HCT116 (cell line): ENCODE results near the gene RTL1. TPM values are rescaled to one million over a fixed set of nuclear protein-coding genes. Genes with fewer than 3 reads are reported as not detected.

Source experiments
- ATAC-seq: fragments of 200-7000 bp; cut with Tn5 transposase; 2 replicates; pipeline ENCODE4 v1.9.1; 2020; ENCODE audit warnings: mild to moderate bottlenecking, moderate library complexity
- BruUV-seq: library from RNA; stranded (reverse); fragments of 400-500 nt; replicated peaks from 2 replicates; lab custom pipeline; 2021; lab: Mats Ljungman, UMichigan
- CTCF ChIA-PET: fragments of 300-600 bp; sonication (Branson Sonifier 250); formaldehyde crosslinking; loops from one replicate; lab custom pipeline; 2021; ENCODE audit warnings: antibody characterized with exemption; lab: Charles Lee
- POLR2A ChIA-PET: fragments of 300-600, 350-600 bp; sonication (Branson Sonifier 250); formaldehyde crosslinking; loops from one replicate; lab custom pipeline; 2021; ENCODE audit warnings: antibody characterized with exemption; lab: Charles Lee
- RAD21 ChIA-PET, 2 experiments: fragments of 300-600 bp; sonication (Branson Sonifier 250); formaldehyde crosslinking; loops; one replicate each; lab custom pipeline; 2023; ENCODE audit warnings: low total read pairs in 2 of 2; ENCODE audit not compliant: uncharacterized antibody in 2 of 2, unreplicated experiment in 2 of 2, low non-redundant PET in 1 of 2; lab: Charles Lee
- DNase-seq: peaks from one replicate; pipeline ENCODE4 v3.0.0-alpha.2; 2010; ENCODE audit warnings: low read depth, low spot score
- H2AFZ ChIP-seq: fragments of 200-600 bp; shearing (Covaris generic), sonication (generic); 2 replicates; pipeline ENCODE4 v1.6.1; 2017; ENCODE audit warnings: low read depth, mixed run types, mixed read lengths, antibody characterized with exemption, low read length; ENCODE audit not compliant: poor library complexity, severe bottlenecking
- H3K27ac ChIP-seq: 2 replicates; pipeline ENCODE4 v1.5.1; 2012; ENCODE audit warnings: low read depth, low read length
- H3K27me3 ChIP-seq: fragments of 200-600 bp; sonication (generic); 2 replicates; pipeline ENCODE4 v1.6.1; 2016; ENCODE audit warnings: mixed run types, low read length, mixed read lengths; ENCODE audit not compliant: insufficient read depth
- H3K36me3 ChIP-seq, 2 experiments: fragments of 200-500 bp in 1 of 2; fragments of 200-600 bp in 1 of 2; sonication (Bioruptor generic) in 1 of 2; sonication (generic) in 1 of 2; 2 replicates each; pipeline versions ENCODE4 v1.5.1 to v1.6.1; 2014 to 2016; ENCODE audit warnings: low read length in 2 of 2, inconsistent platforms in 1 of 2, mixed read lengths in 1 of 2, mixed run types in 1 of 2; ENCODE audit not compliant: insufficient read depth in 2 of 2, control insufficient read depth in 1 of 2
- H3K4me1 ChIP-seq, 2 experiments: fragments of 200-600 bp in 1 of 2; sonication (generic) in 1 of 2; 2 replicates each; pipeline versions ENCODE4 v1.5.1 to v1.6.1; 2012 to 2017; ENCODE audit warnings: low read length in 2 of 2, inconsistent platforms in 1 of 2, mild to moderate bottlenecking in 1 of 2, mixed read lengths in 1 of 2, mixed run types in 1 of 2, moderate library complexity in 1 of 2; ENCODE audit not compliant: insufficient read depth in 2 of 2, control insufficient read depth in 1 of 2
- H3K4me2 ChIP-seq: fragments of 200-600 bp; sonication (generic); 2 replicates; pipeline ENCODE4 v1.6.1; 2017; ENCODE audit warnings: mixed run types, low read length, mixed read lengths
- H3K4me3 ChIP-seq, 2 experiments: fragments of 200-600 bp in 1 of 2; sonication (generic) in 1 of 2; replicated peaks in 1 of 2; 2 replicates each; pipeline ENCODE4 v1.5.1; 2011 to 2016; ENCODE audit warnings: low read length in 2 of 2, control low read depth in 1 of 2, low read depth in 1 of 2, mild to moderate bottlenecking in 1 of 2, mixed read lengths in 1 of 2, mixed run types in 1 of 2
- H3K79me2 ChIP-seq: fragments of 200-600 bp; sonication (generic); 2 replicates; pipeline ENCODE4 v1.6.1; 2017; ENCODE audit warnings: mild to moderate bottlenecking, mixed run types, low read length, moderate library complexity, mixed read lengths; ENCODE audit not compliant: insufficient read depth
- H3K9ac ChIP-seq: fragments of 200-600 bp; sonication (generic); 2 replicates; pipeline ENCODE4 v1.6.1; 2016; ENCODE audit warnings: low read length, mixed read lengths
- H3K9me2 ChIP-seq: fragments of 200-600 bp; sonication (generic), shearing (Covaris generic); 2 replicates; pipeline ENCODE4 v1.6.1; 2017; ENCODE audit warnings: mixed run types, mild to moderate bottlenecking, moderate library complexity; ENCODE audit not compliant: insufficient read depth
- H3K9me3 ChIP-seq, 2 experiments: fragments of 200-500 bp in 1 of 2; fragments of 200-600 bp in 1 of 2; sonication (Bioruptor generic) in 1 of 2; sonication (generic) in 1 of 2; 2 replicates each; pipeline ENCODE4 v1.6.1; 2014 to 2017; ENCODE audit warnings: low read length in 2 of 2, mixed read lengths in 2 of 2, inconsistent platforms in 1 of 2, low read depth in 1 of 2, mild to moderate bottlenecking in 1 of 2, mixed run types in 1 of 2, moderate library complexity in 1 of 2; ENCODE audit not compliant: control insufficient read depth in 1 of 2, insufficient read depth in 1 of 2
- H4K20me1 ChIP-seq: fragments of 200-600 bp; sonication (generic), shearing (Covaris generic); 2 replicates; pipeline ENCODE4 v1.6.1; 2017; ENCODE audit warnings: mixed run types, mild to moderate bottlenecking, moderate library complexity; ENCODE audit not compliant: insufficient read depth
- EZH2 ChIP-seq: fragments of 200-600 bp; sonication (generic); IDR thresholded peaks from 2 replicates; pipeline ENCODE4 v1.6.1; 2017; ENCODE audit warnings: antibody characterized with exemption, mixed run types
- POLR2A ChIP-seq: IDR thresholded peaks from 2 replicates; pipeline ENCODE4 v1.7.0; 2011; ENCODE audit warnings: borderline replicate concordance; ENCODE audit not compliant: insufficient read depth, insufficient read length; ENCODE audit errors: extremely low read depth
- POLR2AphosphoS5 ChIP-seq: IDR thresholded peaks from 2 replicates; pipeline ENCODE4 v1.6.1; 2011; ENCODE audit warnings: mild to moderate bottlenecking, low read depth, low read length, moderate library complexity
- REST ChIP-seq: IDR thresholded peaks from 2 replicates; pipeline ENCODE4 v1.6.1; 2012; ENCODE audit warnings: low read depth
- SP1 ChIP-seq: IDR thresholded peaks from 2 replicates; pipeline ENCODE4 v1.6.1; 2012; ENCODE audit warnings: low read depth
- intact Hi-C: fragments of 100-400 bp; cut with micrococcal nuclease; formaldehyde crosslinking; loops from 2 replicates; pipeline ENCODE4 v1.10.0; 2022
- total RNA-seq: library from RNA; stranded (reverse); gene quantifications from one replicate; pipeline ENCODE4 v1.2.1, GENCODE V29; 2021; ENCODE audit not compliant: unreplicated experiment

RTL1 gene
- total RNA-seq, 1 experiment from 2014 or later = not detected

GRCh38 chr14:100838493-100839314, 64.8 kb downstream of the RTL1 start:
- BruUV-seq = no TSS peak
- ATAC-seq (no peak), DNase-seq (no peak)
- TF ChIP-seq POLR2AphosphoS5 (no peak), POLR2A (no peak), REST (no peak), EZH2 (no peak), SP1 (no peak)
- no peak overlapping the region for H2AFZ ChIP-seq
- H3K9me2 ChIP-seq = no peaks in the 10 kb centered on the region
- ChIA-PET CTCF (interaction anchor here (1.4 kb wide), 1 partner anchor 12 kb away, joined by 3 read pairs; no protein-coding TSS in a partner anchor), RAD21 (no interaction called here), POLR2A (no interaction called here)
- H3K27ac ChIP-seq = no peak overlapping the region
- H3K79me2 ChIP-seq = no peaks in the 10 kb centered on the region
- no peaks in the 10 kb centered on the region for H4K20me1 ChIP-seq
- H3K4me2 ChIP-seq = no peak overlapping the region
- no peak overlapping the region for H3K4me3 ChIP-seq
- intact Hi-C loops = no loop called here
- no peaks in the 10 kb centered on the region for H3K27me3 ChIP-seq
- no peaks in the 10 kb centered on the region for H3K36me3 ChIP-seq
- no peak overlapping the region for H3K9ac ChIP-seq
- H3K9me3 ChIP-seq = no peaks in the 10 kb centered on the region
- no peaks in the 10 kb centered on the region for H3K4me1 ChIP-seq
